Cardiac fibroblast (primary cell): ENCODE results near the gene PAGR1.
"Not testable (repeated sequence)": the region's sequence is repeated elsewhere in the genome, so short reads cannot be mapped to it uniquely, and the experiment has no call there.

ENCODE experiments used
- DNase-seq, 2 donors: peaks; one replicate each; pipeline versions ENCODE4 v3.0.0 to v3.0.0-alpha.2; 2010; ENCODE audit warnings: low read depth in 2 of 2
- H3K4me3 ChIP-seq, 2 donors: replicated peaks in 1 of 2; 1 replicate in 1 of 2; 2 replicates in 1 of 2; pipeline ENCODE4 v1.5.1; 2011; ENCODE audit warnings: low read depth in 2 of 2, low read length in 2 of 2, mild to moderate bottlenecking in 2 of 2, moderate library complexity in 1 of 2
- TF ChIP-seq, protein P1 (sequence below): IDR thresholded peaks from one replicate; pipeline ENCODE4 v1.5.1; 2011; ENCODE audit warnings: low read depth, mild to moderate bottlenecking, low read length, inconsistent platforms

Gene PAGR1

DNA sequence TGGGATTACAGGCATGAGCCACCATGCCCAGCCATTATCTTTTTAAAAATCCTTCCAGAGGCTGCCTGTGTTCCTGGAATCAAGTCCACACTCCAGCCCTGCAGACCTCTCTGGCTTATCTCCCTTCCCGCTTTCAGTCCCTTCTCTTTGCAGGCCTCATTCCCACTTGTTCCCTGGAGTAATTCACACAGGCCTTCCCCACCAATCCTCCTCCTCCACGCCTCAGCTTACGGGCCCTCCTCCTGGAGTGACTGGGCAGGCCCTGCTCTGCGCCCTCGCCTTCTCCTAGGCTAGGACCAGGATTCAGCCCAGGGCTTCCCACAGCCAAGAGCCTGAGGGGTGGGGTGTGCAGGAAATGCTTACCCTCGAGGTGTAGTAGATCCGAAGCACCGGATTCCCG lies 44.3 kb downstream of the PAGR1 start:
- DNase-seq, result no peak
- H3K4me3 ChIP-seq, result no peak overlapping the region
- TF ChIP-seq, protein P1, sequence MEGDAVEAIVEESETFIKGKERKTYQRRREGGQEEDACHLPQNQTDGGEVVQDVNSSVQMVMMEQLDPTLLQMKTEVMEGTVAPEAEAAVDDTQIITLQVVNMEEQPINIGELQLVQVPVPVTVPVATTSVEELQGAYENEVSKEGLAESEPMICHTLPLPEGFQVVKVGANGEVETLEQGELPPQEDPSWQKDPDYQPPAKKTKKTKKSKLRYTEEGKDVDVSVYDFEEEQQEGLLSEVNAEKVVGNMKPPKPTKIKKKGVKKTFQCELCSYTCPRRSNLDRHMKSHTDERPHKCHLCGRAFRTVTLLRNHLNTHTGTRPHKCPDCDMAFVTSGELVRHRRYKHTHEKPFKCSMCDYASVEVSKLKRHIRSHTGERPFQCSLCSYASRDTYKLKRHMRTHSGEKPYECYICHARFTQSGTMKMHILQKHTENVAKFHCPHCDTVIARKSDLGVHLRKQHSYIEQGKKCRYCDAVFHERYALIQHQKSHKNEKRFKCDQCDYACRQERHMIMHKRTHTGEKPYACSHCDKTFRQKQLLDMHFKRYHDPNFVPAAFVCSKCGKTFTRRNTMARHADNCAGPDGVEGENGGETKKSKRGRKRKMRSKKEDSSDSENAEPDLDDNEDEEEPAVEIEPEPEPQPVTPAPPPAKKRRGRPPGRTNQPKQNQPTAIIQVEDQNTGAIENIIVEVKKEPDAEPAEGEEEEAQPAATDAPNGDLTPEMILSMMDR, result no peak

DNA sequence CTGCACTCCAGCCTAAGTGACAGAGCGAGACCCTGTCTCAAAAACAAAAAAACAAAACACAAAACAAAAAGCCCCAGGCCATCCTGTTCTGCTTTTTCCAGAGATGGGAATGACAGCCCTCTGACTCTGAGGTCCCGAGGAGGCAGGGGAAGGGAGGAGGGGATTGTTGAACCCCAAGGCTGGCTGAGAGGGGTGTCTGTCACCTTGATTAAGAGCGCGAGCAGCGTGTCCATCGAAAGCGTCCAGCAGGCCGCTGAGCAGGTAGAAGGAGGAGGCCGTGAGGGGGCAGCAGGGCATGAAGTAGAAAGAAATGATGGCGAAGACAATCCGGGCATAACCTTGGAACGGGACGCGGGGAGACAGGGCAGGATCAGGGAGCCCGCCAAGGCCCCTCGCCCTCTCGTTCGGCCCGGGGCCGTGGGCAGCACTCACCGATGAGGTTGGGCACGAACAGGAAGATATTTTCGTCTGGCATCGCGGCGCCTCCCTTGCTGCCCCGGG lies 46.5 kb downstream of the PAGR1 start:
- H3K4me3 ChIP-seq, result peak overlapping the region; percentile 87 to 90
- peak in 1 of 2 donors; percentile 37 for DNase-seq
- TF ChIP-seq, protein P1, result peak; percentile 24

- TF ChIP-seq, protein P1, result peak; percentile 55
- peak within 1 kb of the TSS; percentile 87 to 90 for H3K4me3 ChIP-seq
- DNase-seq, result peak; percentile 99
Measured at GRCh38 chr16:29862884-29863668, 47.1 kb downstream of the PAGR1 start, which contains the start of gene CDIPT. Gene CDIPT, minus strand, starts transcription at chr16:29863226. Its CDS starts 369 bp downstream, at chr16:29862857.

GRCh38 chr16:29863669-29863984 lies 47.7 kb downstream of the PAGR1 start:
- TF ChIP-seq, protein P1, result no peak
- DNase-seq, result no peak
- H3K4me3 ChIP-seq, result peak overlapping the region in 1 of 2 donors; percentile 87

GRCh38 chr16:29864205-29864604 lies 48.3 kb downstream of the PAGR1 start:
- DNase-seq, result no peak
- TF ChIP-seq, protein P1, result no peak
- no peak overlapping the region for H3K4me3 ChIP-seq

DNA sequence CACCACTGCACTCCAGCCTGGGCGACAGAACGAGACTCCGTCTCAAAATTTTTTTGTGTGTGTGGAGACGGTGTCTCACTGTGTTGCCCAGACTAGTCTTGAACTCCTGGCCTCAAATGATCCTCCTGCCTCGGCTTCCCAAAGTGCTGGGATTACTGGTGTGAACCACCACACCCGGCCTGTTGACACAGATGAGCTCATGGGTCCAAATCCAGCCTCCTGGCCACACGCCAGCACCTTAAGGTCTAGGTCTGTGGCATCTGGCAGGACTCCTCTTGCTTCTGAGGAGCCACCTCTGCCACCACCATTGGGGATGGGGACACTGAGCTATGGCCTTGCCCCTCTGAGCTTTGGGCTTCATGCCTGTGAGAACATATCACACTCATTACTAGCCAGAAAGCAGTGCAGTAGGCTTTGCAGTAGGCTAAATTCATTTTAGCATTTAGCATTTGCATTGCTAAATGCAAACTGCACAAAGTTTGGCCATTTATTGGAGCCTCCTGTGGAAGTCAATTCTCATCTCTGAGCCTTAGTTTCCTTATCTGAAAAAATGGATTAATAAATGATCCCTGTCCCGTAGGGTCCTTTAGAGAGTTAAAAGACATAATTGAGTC lies 52.6 kb downstream of the PAGR1 start:
- no peak overlapping the region for H3K4me3 ChIP-seq
- no peak for DNase-seq
- TF ChIP-seq, protein P1, result no peak

GRCh38 chr16:29869067-29869466 lies 53.1 kb downstream of the PAGR1 start:
- not testable (repeated sequence) for DNase-seq

More at GRCh38 chr16:29869067-29869466, 53.1 kb downstream of the PAGR1 start:
- H3K4me3 ChIP-seq, result not testable (repeated sequence)
